VCaP (cell line): ENCODE measurements around the gene RPLP2.
A peak's percentile ranks its signal among the peaks of the same experiment; 100 is the strongest.

Source experiments
- H3K27ac ChIP-seq: fragments of 450-650 bp; 2 replicates; pipeline ENCODE4 v1.5.1; 2017
- CTCF ChIP-seq: fragments of 450-650 bp; conservative IDR thresholded peaks from 2 replicates; pipeline ENCODE4 v1.5.1; 2017; ENCODE audit warnings: mild to moderate bottlenecking, moderate library complexity

The RPLP2 gene

GRCh38 chr11:841981-842369 is 32.2 kb downstream of the RPLP2 start:
- no peak for TF ChIP-seq CTCF
- H3K27ac ChIP-seq: peak overlapping the region; percentile 95

- no peak for TF ChIP-seq CTCF
- peak within 1 kb of the TSS; percentile 95 for H3K27ac ChIP-seq
Measured at GRCh38 chr11:842370-843002, 32.7 kb downstream of the RPLP2 start, which contains the start of the genes POLR2L and TSPAN4. Gene POLR2L, minus strand, starts transcription at chr11:842529. Its CDS starts 21 bp downstream, at chr11:842508. Gene TSPAN4, plus strand, starts transcription at chr11:842852. Its CDS starts 7,453 bp downstream, at chr11:850305.

GRCh38 chr11:843086-843734 is 33.4 kb downstream of the RPLP2 start:
- H3K27ac ChIP-seq: peak overlapping the region; percentile 95

GRCh38 chr11:843818-844692 is 34.3 kb downstream of the RPLP2 start:
- no peak for TF ChIP-seq CTCF
- H3K27ac ChIP-seq: peak overlapping the region; percentile 95

More at GRCh38 chr11:843086-843734, 33.4 kb downstream of the RPLP2 start:
- no peak for TF ChIP-seq CTCF

GRCh38 chr11:844693-845644 is 35.2 kb downstream of the RPLP2 start:
- peak overlapping the region; percentile 95 for H3K27ac ChIP-seq

More at GRCh38 chr11:844693-845644, 35.2 kb downstream of the RPLP2 start:
- TF ChIP-seq CTCF: no peak
